PC-3 (cell line): Measurements from ENCODE around the gene PARP4. TPM values are rescaled to one million over a fixed set of nuclear protein-coding genes. Genes with fewer than 3 reads are reported as not detected.
A peak's percentile ranks its signal among the peaks of the same experiment; 100 is the strongest.
"Not testable (repeated sequence)": the region's sequence is repeated elsewhere in the genome, so short reads cannot be mapped to it uniquely, and the experiment has no call there.

Experiments
- ATAC-seq: fragments of 200-7000 bp; cut with Tn5 transposase; 2 replicates; pipeline ENCODE4 v1.9.1; 2020; ENCODE audit warnings: mild to moderate bottlenecking, moderate library complexity
- BruUV-seq: library from RNA; stranded (reverse); fragments of 400-500 nt; replicated peaks from 2 replicates; lab custom pipeline; 2021; lab: Mats Ljungman, UMichigan
- CTCF ChIA-PET: fragments of 300-600 bp; sonication (Branson Sonifier 250); formaldehyde crosslinking; loops from one replicate; lab custom pipeline; 2022; ENCODE audit warnings: antibody characterized with exemption; lab: Charles Lee
- POLR2A ChIA-PET: fragments of 300-600 bp; sonication (Branson Sonifier 250); formaldehyde crosslinking; loops from one replicate; lab custom pipeline; 2022; ENCODE audit warnings: antibody characterized with exemption; ENCODE audit not compliant: unreplicated experiment; lab: Charles Lee
- DNase-seq: peaks from one replicate; pipeline ENCODE4 v3.0.0-alpha.2; 2015
- H2AFZ ChIP-seq: fragments of 300-600 bp; sonication (generic); 2 replicates; pipeline ENCODE4 v1.6.0; 2016; ENCODE audit warnings: antibody characterized with exemption, low read length
- H3F3A ChIP-seq: fragments of 300-600 bp; sonication (generic); one replicate; pipeline ENCODE4 v1.6.0; 2017; ENCODE audit warnings: antibody characterized with exemption, low read length, control low read depth, mild to moderate bottlenecking; ENCODE audit not compliant: unreplicated experiment
- H3K27ac ChIP-seq: fragments of 300-600 bp; sonication (generic); 2 replicates; pipeline ENCODE4 v1.5.1; 2016; ENCODE audit warnings: mild to moderate bottlenecking, low read length
- H3K27me3 ChIP-seq: fragments of 300-600 bp; sonication (generic); 2 replicates; pipeline ENCODE4 v1.6.1; 2016; ENCODE audit warnings: low read length, mixed read lengths
- H3K36me3 ChIP-seq: fragments of 300-600 bp; sonication (generic); 2 replicates; pipeline ENCODE4 v1.6.1; 2016; ENCODE audit warnings: low read depth, mixed run types, low read length, mixed read lengths
- H3K4me1 ChIP-seq: fragments of 300-600 bp; sonication (generic); 2 replicates; pipeline ENCODE4 v1.5.1; 2016; ENCODE audit warnings: low read length; ENCODE audit not compliant: insufficient read depth
- H3K4me2 ChIP-seq: fragments of 300-600 bp; sonication (generic); 2 replicates; pipeline ENCODE4 v1.6.0; 2016; ENCODE audit warnings: low read length
- H3K4me3 ChIP-seq: fragments of 300-600 bp; sonication (generic); 2 replicates; pipeline ENCODE4 v1.5.1; 2016; ENCODE audit warnings: mild to moderate bottlenecking, low read length, mixed read lengths
- H3K79me2 ChIP-seq: fragments of 300-600 bp; sonication (generic); 2 replicates; pipeline ENCODE4 v1.6.1; 2017; ENCODE audit warnings: low read length, mixed read lengths
- H3K9ac ChIP-seq: fragments of 300-600 bp; sonication (generic); 2 replicates; pipeline ENCODE4 v1.6.0; 2016; ENCODE audit warnings: mild to moderate bottlenecking, low read length
- H3K9me2 ChIP-seq: fragments of 300-600 bp; sonication (generic); replicated peaks from 2 replicates; pipeline ENCODE4 v1.6.1; 2016; ENCODE audit warnings: mixed run types, low read length, mixed read lengths
- H3K9me3 ChIP-seq: fragments of 300-600 bp; sonication (generic); 2 replicates; pipeline ENCODE4 v1.6.1; 2016; ENCODE audit warnings: low read length, mixed read lengths
- H4K20me1 ChIP-seq: fragments of 300-600 bp; sonication (generic); 2 replicates; pipeline ENCODE4 v1.6.1; 2016; ENCODE audit warnings: low read length, mixed read lengths
- EZH2 ChIP-seq: fragments of 300-600 bp; sonication (generic); IDR thresholded peaks from one replicate; pipeline ENCODE4 v1.6.1; 2017; ENCODE audit warnings: antibody characterized with exemption, mild to moderate bottlenecking, low read length; ENCODE audit not compliant: unreplicated experiment
- EZH2phosphoT487 ChIP-seq: fragments of 300-600 bp; sonication (generic); IDR thresholded peaks from 2 replicates; pipeline ENCODE4 v1.6.1; 2018; ENCODE audit warnings: mild to moderate bottlenecking, antibody characterized with exemption, low read length, borderline replicate concordance
- intact Hi-C: fragments of 100-400 bp; cut with micrococcal nuclease; formaldehyde crosslinking; loops from 2 replicates; pipeline ENCODE4 v1.9.0; 2023
- total RNA-seq: library from RNA; depleted of rRNA; stranded (reverse); fragments of >200 nt; gene quantifications from 2 replicates; pipeline ENCODE4 v1.2.3, GENCODE V29; 2014
- TF ChIP-seq, protein P1 (sequence below): fragments of 300-600 bp; sonication (generic); conservative IDR thresholded peaks from 2 replicates; pipeline ENCODE4 v1.5.1; 2017; ENCODE audit warnings: antibody characterized with exemption, low read depth, mild to moderate bottlenecking, low read length

Gene PARP4
- total RNA-seq, 1 experiment from 2014 or later: 50.4 TPM

GRCh38 chr13:24443366-24443765, 69.2 kb downstream of the PARP4 start:
- H3K27ac ChIP-seq: no peak overlapping the region
- H3K4me3 ChIP-seq: no peak overlapping the region
- no peak overlapping the region for H2AFZ ChIP-seq
- no peak overlapping the region for H3K9ac ChIP-seq
- no peaks in the 10 kb centered on the region for H3K79me2 ChIP-seq
- no peaks in the 10 kb centered on the region for H3K9me2 ChIP-seq
- H4K20me1 ChIP-seq: no peaks in the 10 kb centered on the region
- DNase-seq (no peak), ATAC-seq (no peak)
- ChIA-PET POLR2A (no interaction called here), CTCF (no interaction called here)
- H3K4me2 ChIP-seq: no peak overlapping the region
- no peaks in the 10 kb centered on the region for H3K4me1 ChIP-seq
- H3K27me3 ChIP-seq: no peaks in the 10 kb centered on the region
- intact Hi-C loops: no loop called here
- no peaks in the 10 kb centered on the region for H3F3A ChIP-seq
- TF ChIP-seq, protein P1, sequence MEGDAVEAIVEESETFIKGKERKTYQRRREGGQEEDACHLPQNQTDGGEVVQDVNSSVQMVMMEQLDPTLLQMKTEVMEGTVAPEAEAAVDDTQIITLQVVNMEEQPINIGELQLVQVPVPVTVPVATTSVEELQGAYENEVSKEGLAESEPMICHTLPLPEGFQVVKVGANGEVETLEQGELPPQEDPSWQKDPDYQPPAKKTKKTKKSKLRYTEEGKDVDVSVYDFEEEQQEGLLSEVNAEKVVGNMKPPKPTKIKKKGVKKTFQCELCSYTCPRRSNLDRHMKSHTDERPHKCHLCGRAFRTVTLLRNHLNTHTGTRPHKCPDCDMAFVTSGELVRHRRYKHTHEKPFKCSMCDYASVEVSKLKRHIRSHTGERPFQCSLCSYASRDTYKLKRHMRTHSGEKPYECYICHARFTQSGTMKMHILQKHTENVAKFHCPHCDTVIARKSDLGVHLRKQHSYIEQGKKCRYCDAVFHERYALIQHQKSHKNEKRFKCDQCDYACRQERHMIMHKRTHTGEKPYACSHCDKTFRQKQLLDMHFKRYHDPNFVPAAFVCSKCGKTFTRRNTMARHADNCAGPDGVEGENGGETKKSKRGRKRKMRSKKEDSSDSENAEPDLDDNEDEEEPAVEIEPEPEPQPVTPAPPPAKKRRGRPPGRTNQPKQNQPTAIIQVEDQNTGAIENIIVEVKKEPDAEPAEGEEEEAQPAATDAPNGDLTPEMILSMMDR: no peak
- no peaks in the 10 kb centered on the region for H3K9me3 ChIP-seq
- no TSS peak for BruUV-seq
- peaks cover 6% of the 10 kb centered on the region; the same call in 1 of the 2 replicates for H3K36me3 ChIP-seq

DNA sequence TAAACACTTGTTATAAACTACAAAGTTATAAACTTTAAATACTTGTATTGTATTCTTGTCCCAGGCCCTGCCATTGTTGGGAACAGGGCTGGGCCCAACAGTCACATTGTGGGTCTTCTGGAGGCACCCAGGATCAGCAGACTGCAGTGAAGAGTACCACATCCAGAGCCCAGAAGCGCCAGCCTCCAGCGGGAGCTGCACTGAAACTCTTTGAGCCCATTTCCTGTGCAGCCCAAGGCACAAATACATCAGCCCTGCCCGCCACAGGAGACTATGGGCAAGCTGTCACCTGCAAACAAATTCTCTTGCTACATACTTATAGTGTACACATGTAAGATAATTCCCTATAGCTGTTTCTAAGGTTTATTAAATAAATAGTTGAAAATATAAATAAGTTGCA, 86.5 kb downstream of the PARP4 start:
- H4K20me1 ChIP-seq, CTCF ChIA-PET: not testable (repeated sequence)
- intact Hi-C loops: loop anchor here (5.0 kb wide), 1 partner anchor 249 kb away; no protein-coding TSS in a partner anchor

GRCh38 chr13:24419668-24420067, 92.9 kb downstream of the PARP4 start:
- H3K27me3 ChIP-seq, H3K9ac ChIP-seq, POLR2A ChIA-PET, CTCF ChIA-PET, H3K9me2 ChIP-seq, H3K9me3 ChIP-seq, H3K4me2 ChIP-seq, H3F3A ChIP-seq, BruUV-seq, H3K27ac ChIP-seq, H3K4me3 ChIP-seq, intact Hi-C loops, H3K79me2 ChIP-seq, H3K4me1 ChIP-seq, ATAC-seq, H4K20me1 ChIP-seq, DNase-seq, H2AFZ ChIP-seq: not testable (repeated sequence)
- H3K36me3 ChIP-seq: peaks cover 10% of the 10 kb centered on the region

More for the DNA sequence above, 86.5 kb downstream of the PARP4 start:
- POLR2A ChIA-PET, BruUV-seq, H3K4me1 ChIP-seq, H3F3A ChIP-seq, H3K27ac ChIP-seq, H2AFZ ChIP-seq, ATAC-seq, H3K9ac ChIP-seq, H3K9me3 ChIP-seq, DNase-seq, H3K4me2 ChIP-seq, H3K36me3 ChIP-seq, H3K79me2 ChIP-seq, H3K9me2 ChIP-seq, H3K4me3 ChIP-seq, H3K27me3 ChIP-seq: not testable (repeated sequence)

- intact Hi-C loops: no loop called here
- Histone ChIP-seq H3K4me2 (no peak overlapping the region), H3K27ac (no peak overlapping the region), H3K9ac (no peak overlapping the region), H3K9me2 (no peaks in the 10 kb centered on the region), H3F3A (no peaks in the 10 kb centered on the region), H2AFZ (no peak overlapping the region), H3K4me1 (no peaks in the 10 kb centered on the region), H3K4me3 (no peak overlapping the region), H3K9me3 (no peaks in the 10 kb centered on the region), H4K20me1 (no peaks in the 10 kb centered on the region), H3K79me2 (no peaks in the 10 kb centered on the region), H3K27me3 (peaks cover 8% of the 10 kb centered on the region), H3K36me3 (no peaks in the 10 kb centered on the region)
- ATAC-seq: no peak
- TF ChIP-seq EZH2phosphoT487: no peak
- no peak for TF ChIP-seq EZH2
- TF ChIP-seq, protein P1: peak; percentile 45; the same call in 1 of the 2 replicates
- POLR2A ChIA-PET: no interaction called here
- CTCF ChIA-PET: no interaction called here
- peak; percentile 17 for DNase-seq
- BruUV-seq: no TSS peak
Observed at GRCh38 chr13:24407844-24408243, 104.7 kb downstream of the PARP4 start.
